ENCODE results near the gene PLCH2.

PLCH2 gene

GRCh38 chr1:2476061-2476999, at the start of gene PLCH2:
TSS of gene PLCH2 (plus strand) at chr1:2476289. CDS start at chr1:2476589, 300 bp downstream.
- TF ChIP-seq CTCF (IDR thresholded peaks at IDR 0.05): no peak

- no peak for TF ChIP-seq CTCF (IDR thresholded peaks at IDR 0.05)
Observed at GRCh38 chr1:2426540-2426939, 49.5 kb upstream of the PLCH2 start.

- no peak for TF ChIP-seq CTCF (IDR thresholded peaks at IDR 0.05)
Observed at GRCh38 chr1:2427051-2427450, 49.0 kb upstream of the PLCH2 start.

GRCh38 chr1:2427976-2428375, 48.1 kb upstream of the PLCH2 start:
- TF ChIP-seq CTCF (IDR thresholded peaks at IDR 0.05): no peak

GRCh38 chr1:2428490-2428889, 47.6 kb upstream of the PLCH2 start:
- no peak for TF ChIP-seq CTCF (IDR thresholded peaks at IDR 0.05)

GRCh38 chr1:2429780-2430591, 46.1 kb upstream of the PLCH2 start:
- peak; percentile 42 for TF ChIP-seq CTCF (IDR thresholded peaks at IDR 0.05)

GRCh38 chr1:2430592-2430973, 45.5 kb upstream of the PLCH2 start:
- no peak for TF ChIP-seq CTCF (IDR thresholded peaks at IDR 0.05)
